Measurements from ENCODE around the gene ACAA1.
"Not testable (repeated sequence)": the region's sequence is repeated elsewhere in the genome, so short reads cannot be mapped to it uniquely, and the experiment has no call there.

The ACAA1 gene

DNA sequence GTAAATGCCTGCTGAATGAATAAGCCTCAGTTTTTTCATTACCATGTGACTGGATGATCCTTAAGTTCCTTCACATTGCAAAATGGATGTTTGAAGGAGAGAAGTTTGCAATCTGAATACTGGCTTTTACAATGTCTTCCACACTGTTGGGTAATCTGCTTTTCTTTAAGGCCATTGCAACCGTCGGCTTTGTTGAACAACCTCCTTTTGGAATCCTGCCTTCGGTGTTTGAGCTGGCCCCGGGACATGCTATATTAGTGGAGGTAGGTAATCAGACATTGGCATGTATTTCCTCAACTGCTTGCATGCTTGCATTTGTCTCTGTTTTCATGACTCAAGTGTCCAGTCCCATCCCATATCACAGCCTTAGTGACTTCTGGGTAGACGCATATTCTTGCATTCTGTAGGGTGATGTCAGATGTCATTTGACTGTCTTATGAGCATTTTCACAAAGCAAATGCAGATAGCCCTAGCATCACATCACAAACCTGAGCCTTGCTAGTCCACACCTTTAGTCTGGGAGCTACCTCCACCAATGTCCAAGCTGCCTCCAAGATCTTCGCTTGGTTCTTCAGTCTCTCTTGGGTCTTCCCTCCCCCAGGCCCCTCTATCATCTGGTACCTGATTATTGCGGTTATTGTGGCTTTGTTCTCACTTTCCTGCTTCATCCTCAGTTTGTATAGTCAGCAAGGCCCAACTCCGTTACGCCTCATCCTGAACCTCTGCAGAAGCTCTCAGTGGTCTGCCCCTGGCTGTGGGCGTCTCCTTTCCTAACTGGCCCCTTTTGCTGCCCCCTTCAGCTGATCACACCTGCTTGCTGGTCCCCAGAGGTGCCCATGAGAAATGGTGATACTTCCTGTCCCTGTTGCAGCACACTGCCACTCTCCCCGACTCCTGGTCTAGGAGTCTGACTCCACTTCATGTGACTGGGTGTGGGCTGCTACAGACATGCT is 48.5 kb downstream of the ACAA1 start:
- H3K36me3 ChIP-seq (ENCODE audit: insufficient read depth) = no peaks in the 10 kb centered on the region
- no peak overlapping the region for H2AFZ ChIP-seq (ENCODE audit: low read depth)
- H3K27me3 ChIP-seq (ENCODE audit: insufficient read depth, low read depth) = no peaks in the 10 kb centered on the region
- H3K79me2 ChIP-seq (ENCODE audit: insufficient read depth, low read depth) = no peaks in the 10 kb centered on the region
- no peak overlapping the region for H3K4me3 ChIP-seq (IDR thresholded peaks at IDR 0.05; ENCODE audit: insufficient read depth, low read depth, low read length)
- H3K4me1 ChIP-seq (ENCODE audit: low read depth, poor library complexity, severe bottlenecking) = peaks cover 9% of the 10 kb centered on the region
- no peak overlapping the region for H3K27ac ChIP-seq
- no peak overlapping the region for H3K4me2 ChIP-seq
- no peaks in the 10 kb centered on the region for H4K20me1 ChIP-seq (ENCODE audit: insufficient read depth)
- TF ChIP-seq, protein P1, sequence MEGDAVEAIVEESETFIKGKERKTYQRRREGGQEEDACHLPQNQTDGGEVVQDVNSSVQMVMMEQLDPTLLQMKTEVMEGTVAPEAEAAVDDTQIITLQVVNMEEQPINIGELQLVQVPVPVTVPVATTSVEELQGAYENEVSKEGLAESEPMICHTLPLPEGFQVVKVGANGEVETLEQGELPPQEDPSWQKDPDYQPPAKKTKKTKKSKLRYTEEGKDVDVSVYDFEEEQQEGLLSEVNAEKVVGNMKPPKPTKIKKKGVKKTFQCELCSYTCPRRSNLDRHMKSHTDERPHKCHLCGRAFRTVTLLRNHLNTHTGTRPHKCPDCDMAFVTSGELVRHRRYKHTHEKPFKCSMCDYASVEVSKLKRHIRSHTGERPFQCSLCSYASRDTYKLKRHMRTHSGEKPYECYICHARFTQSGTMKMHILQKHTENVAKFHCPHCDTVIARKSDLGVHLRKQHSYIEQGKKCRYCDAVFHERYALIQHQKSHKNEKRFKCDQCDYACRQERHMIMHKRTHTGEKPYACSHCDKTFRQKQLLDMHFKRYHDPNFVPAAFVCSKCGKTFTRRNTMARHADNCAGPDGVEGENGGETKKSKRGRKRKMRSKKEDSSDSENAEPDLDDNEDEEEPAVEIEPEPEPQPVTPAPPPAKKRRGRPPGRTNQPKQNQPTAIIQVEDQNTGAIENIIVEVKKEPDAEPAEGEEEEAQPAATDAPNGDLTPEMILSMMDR (conservative IDR thresholded peaks at IDR 0.05; ENCODE audit: low read depth, low read length) = no peak
- H3K9ac ChIP-seq = no peak overlapping the region

DNA sequence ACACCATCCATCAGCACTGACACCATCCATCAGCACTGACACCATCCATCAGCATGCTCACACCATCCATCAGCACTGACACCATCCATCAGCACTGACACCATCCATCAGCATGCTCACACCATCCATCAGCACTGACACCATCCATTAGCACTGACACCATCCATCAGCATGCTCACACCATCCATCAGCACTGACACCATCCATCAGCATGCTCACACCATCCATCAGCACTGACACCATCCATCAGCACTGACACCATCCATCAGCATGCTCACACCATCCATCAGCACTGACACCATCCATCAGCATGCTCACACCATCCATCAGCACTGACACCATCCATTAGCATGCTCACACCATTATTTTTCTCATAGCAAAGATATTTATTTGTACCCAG is 49.6 kb downstream of the ACAA1 start:
- H3K4me1 ChIP-seq (ENCODE audit: low read depth, poor library complexity, severe bottlenecking); H3K27ac ChIP-seq; H3K4me3 ChIP-seq (IDR thresholded peaks at IDR 0.05; ENCODE audit: insufficient read depth, low read depth, low read length); H2AFZ ChIP-seq (ENCODE audit: low read depth); H3K4me2 ChIP-seq; H3K79me2 ChIP-seq (ENCODE audit: insufficient read depth, low read depth); H4K20me1 ChIP-seq (ENCODE audit: insufficient read depth); H3K36me3 ChIP-seq (ENCODE audit: insufficient read depth); H3K9ac ChIP-seq; H3K27me3 ChIP-seq (ENCODE audit: insufficient read depth, low read depth): not testable (repeated sequence)

DNA sequence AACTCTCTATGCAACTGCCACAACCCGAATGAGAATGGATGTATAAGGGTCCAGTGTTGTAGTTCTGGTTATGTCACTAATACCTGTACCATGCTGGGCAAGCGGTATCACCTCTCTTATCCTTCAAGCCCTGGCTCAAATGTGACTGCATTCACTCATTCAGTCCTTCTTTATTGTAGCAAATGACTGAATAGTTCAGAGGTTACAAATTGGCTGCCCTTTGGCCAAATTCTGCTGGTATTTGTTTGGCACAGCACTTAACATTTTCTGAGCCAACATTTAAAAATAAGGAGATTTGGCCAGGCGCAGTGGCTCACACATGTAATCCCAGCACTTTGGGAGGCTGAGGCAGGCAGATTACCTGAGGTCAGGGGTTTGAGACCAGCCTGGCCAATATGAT is 50.4 kb downstream of the ACAA1 start:
- Histone ChIP-seq H3K27ac (no peak overlapping the region), H3K4me2 (no peak overlapping the region), H3K36me3 (ENCODE audit: insufficient read depth) (no peaks in the 10 kb centered on the region), H3K4me1 (ENCODE audit: low read depth, poor library complexity, severe bottlenecking) (peaks cover 9% of the 10 kb centered on the region), H3K79me2 (ENCODE audit: insufficient read depth, low read depth) (no peaks in the 10 kb centered on the region), H4K20me1 (ENCODE audit: insufficient read depth) (no peaks in the 10 kb centered on the region), H3K4me3 (IDR thresholded peaks at IDR 0.05; ENCODE audit: insufficient read depth, low read depth, low read length) (no peak overlapping the region), H2AFZ (ENCODE audit: low read depth) (no peak overlapping the region), H3K27me3 (ENCODE audit: insufficient read depth, low read depth) (no peaks in the 10 kb centered on the region), H3K9ac (no peak overlapping the region)
- TF ChIP-seq, protein P1 (conservative IDR thresholded peaks at IDR 0.05; ENCODE audit: low read depth, low read length) = no peak

DNA sequence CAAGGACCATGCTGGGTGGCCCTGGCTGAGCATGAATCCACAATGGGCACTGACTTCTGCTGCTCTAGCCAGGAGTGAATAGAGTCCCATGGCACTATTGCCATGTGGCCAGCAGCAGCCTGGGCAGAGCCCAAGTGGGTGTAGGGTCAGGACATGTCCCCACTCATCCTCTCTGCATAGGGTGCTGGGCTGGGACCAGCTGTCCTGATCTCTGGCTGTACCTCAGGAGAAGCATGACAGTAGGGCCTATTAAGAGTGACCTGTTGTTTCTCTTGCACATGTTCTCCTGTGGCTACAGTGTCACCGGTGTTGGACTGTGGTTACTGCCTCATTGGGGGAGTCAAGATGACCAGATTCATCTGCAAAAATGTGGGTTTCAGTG is 51.0 kb downstream of the ACAA1 start:
- Histone ChIP-seq H3K4me1 (ENCODE audit: low read depth, poor library complexity, severe bottlenecking) (peaks cover 9% of the 10 kb centered on the region), H4K20me1 (ENCODE audit: insufficient read depth) (no peaks in the 10 kb centered on the region), H3K4me2 (no peak overlapping the region), H3K27ac (no peak overlapping the region), H3K36me3 (ENCODE audit: insufficient read depth) (no peaks in the 10 kb centered on the region), H2AFZ (ENCODE audit: low read depth) (no peak overlapping the region), H3K79me2 (ENCODE audit: insufficient read depth, low read depth) (no peaks in the 10 kb centered on the region), H3K9ac (no peak overlapping the region), H3K27me3 (ENCODE audit: insufficient read depth, low read depth) (no peaks in the 10 kb centered on the region), H3K4me3 (IDR thresholded peaks at IDR 0.05; ENCODE audit: insufficient read depth, low read depth, low read length) (no peak overlapping the region)
- TF ChIP-seq, protein P1 (conservative IDR thresholded peaks at IDR 0.05; ENCODE audit: low read depth, low read length) = no peak

DNA sequence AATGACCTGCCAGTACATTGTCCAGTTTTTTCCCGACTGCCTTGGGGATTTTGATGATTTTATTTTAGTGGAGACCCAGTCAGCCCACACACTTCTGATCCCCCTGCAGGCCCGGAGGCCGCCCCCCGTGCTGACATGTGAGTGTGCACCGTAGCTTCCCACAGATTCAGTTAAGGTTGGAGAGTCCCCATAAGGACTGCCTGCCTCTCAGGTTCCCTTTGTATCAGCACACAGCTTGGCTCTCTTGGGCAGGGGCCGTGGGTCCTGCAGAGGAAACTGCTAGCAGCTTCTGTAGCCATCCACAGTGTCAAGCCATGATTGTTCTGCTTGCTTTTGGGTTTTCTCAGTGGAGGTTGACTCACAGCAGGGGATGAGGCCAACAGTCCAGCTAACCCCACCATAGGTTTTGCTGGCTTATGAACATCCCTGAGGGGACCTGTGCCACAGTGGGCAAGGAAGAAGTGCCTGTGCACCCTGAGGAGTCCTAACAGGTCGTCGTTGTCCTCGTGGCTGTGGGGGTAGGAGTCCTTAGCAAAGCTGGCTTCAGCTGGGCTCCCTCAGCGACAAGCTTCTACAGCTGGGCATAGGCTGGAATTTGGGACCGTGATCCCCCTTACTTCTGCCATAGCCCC is 51.5 kb downstream of the ACAA1 start:
- TF ChIP-seq, protein P1 (conservative IDR thresholded peaks at IDR 0.05; ENCODE audit: low read depth, low read length) = no peak
- Histone ChIP-seq H3K4me3 (IDR thresholded peaks at IDR 0.05; ENCODE audit: insufficient read depth, low read depth, low read length) (no peak overlapping the region), H3K9ac (no peak overlapping the region)

More for the DNA sequence above, 51.5 kb downstream of the ACAA1 start:
- H3K79me2 ChIP-seq (ENCODE audit: insufficient read depth, low read depth) = no peaks in the 10 kb centered on the region
- no peaks in the 10 kb centered on the region for H3K36me3 ChIP-seq (ENCODE audit: insufficient read depth)
- no peak overlapping the region for H2AFZ ChIP-seq (ENCODE audit: low read depth)
- peaks cover 9% of the 10 kb centered on the region for H3K4me1 ChIP-seq (ENCODE audit: low read depth, poor library complexity, severe bottlenecking)
- no peaks in the 10 kb centered on the region for H3K27me3 ChIP-seq (ENCODE audit: insufficient read depth, low read depth)
- no peak overlapping the region for H3K27ac ChIP-seq
- no peaks in the 10 kb centered on the region for H4K20me1 ChIP-seq (ENCODE audit: insufficient read depth)
- H3K4me2 ChIP-seq = no peak overlapping the region

Measured in KMS-11 (cell line).